HG03354 (cell line): ENCODE measurements around the gene EBF4.

Experiments used
- ATAC-seq: cut with Tn5 transposase; IDR thresholded peaks from one replicate; pipeline ENCODE4 v1.9.1; 2021; ENCODE audit warnings: mild to moderate bottlenecking; ENCODE audit not compliant: unreplicated experiment, poor library complexity, severe bottlenecking

Gene EBF4

DNA sequence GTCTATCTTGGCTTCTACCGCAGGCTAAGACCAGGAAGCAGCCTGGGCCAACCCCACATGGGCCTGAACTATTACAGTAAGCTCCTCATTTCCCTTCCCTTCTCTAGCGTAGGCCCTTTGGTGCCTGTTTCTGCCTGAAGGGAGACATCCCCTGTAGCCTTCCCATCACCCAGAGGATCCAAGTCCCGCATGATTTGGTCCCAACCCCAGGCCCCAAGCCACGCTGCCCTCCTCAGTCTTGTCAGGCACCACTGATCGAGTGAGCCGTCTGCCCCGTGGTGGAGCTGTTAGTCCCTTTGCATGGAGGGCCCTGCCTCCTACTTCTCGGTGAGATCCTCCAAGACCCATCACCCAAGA is 46.4 kb downstream of the EBF4 start:
- no peak for ATAC-seq

DNA sequence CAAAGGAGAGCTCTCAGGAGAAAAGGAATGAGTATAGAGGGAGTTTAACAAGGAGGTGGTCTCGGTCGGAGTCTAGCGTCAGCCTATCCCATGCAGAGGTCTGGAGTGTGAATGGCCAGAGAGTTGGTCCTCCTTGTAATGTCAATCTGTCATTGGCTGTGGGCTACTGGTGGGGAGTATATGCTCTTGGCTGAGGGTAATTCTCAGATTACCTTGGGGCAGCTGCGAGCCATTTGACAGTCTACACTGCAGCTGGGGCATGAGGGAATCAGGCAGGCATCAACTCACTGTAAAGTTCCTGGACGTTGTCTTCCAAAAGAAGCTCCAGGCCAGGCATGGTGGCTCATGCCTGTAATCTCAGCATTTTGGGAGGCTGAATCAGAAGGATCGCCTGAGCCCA is 48.1 kb downstream of the EBF4 start:
- no peak for ATAC-seq

DNA sequence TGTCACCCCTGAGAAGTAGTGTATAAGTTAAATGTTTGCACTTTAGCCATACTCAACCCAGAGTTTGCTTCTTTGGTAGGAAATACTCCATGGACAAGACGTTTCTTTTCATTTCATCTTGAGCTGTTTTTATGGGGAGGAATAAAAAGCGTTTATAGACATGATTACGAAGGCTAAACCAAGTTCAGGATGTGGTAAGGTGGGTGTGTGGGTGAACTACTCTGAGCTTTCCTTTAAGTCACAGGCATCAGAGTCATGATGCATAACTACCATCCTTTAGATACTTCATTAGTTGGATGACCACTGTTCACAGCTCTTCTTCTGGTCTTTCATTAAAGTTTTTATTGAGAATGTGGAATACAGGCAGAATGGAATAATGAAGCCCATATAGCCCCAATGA is 48.9 kb downstream of the EBF4 start:
- no peak for ATAC-seq

DNA sequence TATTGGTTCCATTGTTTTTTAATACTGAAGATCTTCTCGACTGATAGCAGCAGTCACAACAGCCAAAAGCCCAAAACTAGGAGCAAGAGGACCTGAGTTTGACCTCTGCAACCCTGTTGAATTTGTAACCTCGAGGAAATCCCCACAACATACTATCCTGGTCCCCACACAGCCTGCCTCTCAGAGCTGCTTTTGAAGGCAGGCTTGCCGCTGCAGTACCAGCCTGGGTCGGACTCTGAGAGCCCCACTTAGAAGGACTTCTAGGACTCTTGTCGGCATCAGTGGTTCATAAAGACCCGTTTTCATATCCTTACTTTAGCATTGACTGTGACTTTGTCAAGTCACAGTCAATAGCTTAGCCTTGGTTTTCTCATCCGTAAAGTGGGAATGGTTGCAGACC is 49.3 kb downstream of the EBF4 start:
- ATAC-seq: no peak

DNA sequence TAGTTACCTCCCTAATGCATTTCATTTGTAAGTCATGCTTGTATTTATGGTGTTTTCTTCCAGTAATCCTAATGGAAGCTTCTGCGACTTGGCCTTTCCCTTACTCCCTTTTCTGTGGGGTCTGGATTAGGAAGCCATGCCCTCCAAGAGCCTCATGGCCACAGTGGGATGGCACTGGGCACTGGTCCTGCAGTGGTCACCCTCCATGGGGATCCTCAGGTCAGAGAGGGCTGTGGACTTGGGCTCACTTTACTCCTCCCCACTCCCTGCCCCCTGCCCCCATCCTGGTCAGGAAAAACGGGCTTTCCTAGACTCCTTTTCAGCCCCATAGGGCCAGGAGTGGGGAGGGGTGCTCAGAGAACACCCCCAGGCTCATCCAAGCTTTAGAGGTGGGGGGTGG is 49.9 kb downstream of the EBF4 start:
- no peak for ATAC-seq

DNA sequence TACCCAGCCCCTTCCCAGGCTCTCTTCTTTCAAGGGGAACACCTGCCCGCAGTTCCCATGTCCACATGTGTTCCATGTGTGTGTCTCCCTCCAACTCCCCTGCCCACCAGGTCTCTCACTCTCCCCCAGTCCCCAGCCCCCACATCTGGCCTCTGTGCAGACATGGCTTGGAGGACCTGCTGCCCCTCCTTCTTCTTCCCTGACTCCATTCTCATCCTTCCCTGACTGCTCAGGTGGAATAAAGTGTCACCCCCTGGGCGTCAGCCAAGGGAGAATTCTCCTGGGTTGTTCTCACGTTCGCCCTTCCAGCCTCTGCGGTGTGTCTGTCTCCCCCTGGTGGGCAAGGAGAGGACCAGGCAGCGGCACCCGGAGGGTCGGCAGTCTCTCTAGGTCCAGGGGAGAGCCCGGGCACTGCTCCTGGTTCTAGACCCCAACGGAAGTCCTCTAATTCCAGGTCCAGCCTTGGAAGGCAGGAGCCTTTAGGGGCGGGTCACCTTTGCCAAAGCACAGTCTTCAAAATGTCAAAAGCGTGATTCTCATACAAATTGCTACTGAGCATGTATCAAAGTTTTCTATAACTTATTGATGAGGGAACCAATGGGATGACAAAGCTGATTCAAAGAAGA is 50.5 kb downstream of the EBF4 start:
- ATAC-seq: no peak

DNA sequence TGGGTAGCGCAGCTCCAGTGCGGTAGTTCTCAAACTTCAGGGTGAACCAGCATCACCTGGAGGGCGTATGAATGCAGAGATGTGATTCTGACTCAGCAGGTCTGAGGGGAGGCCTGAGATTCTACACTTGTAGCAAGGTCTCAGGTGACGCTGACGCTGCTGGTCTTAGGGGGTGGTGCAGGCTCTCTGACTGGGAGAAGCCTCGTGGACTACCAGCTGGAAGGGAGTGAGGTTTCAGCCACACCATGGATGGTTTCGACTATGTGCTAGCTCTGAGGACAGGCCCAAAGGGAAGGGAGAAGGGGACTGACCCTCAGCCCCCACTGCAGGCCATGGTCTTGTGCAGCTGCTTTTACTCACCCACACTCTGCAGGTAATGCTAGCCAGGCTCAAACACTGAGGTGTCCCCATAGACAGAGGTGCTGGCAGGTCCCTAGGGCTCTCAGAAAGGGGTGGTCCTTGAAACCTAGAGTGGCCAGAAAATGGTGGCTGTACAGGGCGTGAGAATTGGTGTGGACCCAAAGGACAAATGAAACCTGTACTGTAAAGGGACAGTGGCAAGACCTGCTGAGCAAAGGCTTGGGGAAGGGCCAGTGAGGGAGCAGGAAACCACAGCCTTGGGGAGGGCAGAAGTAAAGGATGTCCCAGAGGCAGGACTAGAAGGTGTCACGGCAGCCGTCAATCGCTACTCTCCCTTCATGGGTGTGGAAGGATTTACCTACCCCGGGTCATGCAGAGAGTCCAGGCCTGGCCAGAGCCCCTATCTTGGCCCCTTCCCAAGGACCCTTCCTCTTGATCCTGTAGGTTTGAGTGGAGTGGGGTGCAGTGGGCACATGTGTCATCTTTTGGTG is 52.7 kb downstream of the EBF4 start:
- no peak for ATAC-seq

DNA sequence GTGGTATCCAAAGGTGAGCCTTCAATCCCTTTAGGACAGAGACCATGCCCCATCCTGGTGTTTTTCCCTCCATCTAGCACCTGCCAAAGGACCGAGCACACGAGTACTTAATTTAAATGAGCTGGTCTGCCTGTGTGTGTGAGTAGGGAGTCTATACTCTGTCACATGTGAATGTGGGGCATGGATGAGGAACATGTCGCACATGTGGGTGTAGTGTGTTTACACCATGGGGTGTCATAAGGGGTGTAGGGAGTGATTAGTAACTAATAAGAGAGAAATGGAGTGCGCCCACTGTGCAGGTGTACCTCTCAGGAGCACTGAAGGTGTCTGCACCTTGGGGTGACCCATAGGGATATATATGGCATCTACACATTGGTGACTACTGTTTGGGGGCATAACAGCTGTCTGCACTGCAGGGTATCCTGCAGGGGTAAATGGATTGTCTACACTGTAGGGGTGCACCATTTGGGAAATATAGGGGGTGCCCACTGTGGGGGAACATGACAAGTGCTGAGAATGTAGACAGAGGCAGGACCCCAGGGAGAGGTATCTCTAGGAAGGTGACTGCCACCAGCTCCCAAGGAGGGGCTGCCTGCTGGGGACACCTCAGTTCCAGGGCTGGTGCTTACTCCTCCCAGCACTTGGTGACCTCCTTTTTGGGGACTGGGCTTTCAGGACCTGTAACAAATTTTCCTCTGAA is 53.5 kb downstream of the EBF4 start:
- ATAC-seq: no peak

DNA sequence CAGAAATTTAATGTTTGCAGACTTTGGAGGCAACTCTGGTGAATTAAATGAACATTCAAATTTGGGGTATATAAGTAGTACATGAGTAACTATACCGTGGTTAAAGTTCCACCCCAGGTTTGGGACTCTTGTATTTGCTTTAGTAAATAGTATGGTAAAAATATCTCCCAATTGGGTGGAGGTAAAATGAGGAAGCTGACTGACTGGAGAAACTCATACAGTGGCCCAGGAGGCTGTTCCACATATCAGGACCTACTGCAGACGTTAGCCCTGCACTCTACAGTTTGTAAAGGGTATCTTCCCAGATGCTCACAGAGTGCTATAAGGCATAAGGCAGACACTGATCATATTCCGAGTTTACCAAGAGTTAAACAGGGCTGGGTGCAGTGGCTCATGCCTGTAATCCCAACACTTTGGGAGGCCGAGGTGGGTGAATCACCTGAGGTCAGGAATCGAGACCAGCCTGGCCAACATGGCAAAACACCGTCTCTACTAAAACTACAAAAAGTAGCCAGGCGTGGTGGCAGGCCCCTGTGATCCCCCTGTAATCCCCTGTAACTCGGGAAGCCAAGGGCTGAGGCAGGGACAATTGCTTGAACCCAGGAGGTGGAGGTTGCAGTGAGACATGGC is 54.2 kb downstream of the EBF4 start:
- ATAC-seq: no peak

DNA sequence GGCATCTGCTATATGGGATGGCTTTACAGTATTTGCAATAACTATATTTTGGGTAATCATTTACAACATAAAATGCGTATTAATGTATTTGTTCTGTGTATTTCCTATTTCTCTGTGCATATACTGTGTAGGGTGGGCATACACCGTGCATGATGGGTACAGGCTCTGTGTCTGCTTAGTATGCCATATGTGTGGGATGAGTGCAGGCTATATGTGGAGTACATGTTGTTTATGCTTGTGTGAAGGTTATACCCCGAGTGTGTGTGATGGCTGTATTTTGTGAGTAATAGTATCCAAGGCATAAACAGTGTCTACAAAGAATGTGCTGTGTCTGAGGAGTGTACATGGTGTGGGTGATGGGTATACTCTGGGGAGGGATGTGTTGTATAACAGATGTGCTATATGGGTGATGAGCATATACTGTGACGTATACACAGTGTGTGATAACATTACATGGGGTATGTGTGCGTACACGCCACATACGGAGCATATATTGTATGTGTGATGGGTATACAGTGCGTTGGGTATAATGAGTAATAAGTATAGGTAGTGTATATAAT is 55.2 kb downstream of the EBF4 start:
- no peak for ATAC-seq

DNA sequence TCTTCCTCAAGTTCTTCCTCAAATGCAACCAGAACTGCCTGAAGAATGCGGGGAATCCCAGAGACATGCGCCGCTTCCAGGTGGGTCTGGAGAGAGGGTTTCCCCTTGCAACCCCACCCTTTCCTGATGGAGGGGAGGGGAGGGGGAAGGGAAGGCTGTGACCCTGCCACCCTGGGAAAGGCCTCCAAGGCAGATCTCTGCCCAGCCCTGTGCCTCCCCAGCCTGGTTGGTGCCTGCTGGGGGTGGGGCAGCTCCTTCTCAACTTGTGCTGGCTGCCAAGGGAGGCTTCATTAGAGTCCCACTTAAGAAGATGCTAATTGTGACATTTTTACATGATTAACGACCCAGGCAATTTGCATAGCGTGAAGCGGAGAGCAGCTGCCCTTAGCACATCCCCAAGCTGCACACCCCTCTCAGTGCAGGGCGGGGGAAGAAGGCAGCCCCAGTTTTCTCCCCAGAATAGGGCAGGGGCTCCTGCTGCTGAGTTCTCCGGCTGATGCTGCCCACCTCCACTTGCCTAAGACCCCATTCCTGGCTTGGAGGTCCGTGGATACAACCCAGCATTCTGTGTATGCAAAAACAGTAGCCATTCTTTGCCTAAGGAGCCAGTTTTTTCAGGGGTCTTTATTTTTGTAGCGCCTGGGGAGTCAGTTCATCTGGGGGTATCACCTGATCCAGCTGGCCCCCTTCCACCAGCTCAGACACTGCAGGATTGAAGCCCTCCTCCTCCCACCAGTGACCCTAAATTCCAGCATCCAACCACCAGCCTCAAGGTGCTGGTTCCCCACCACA is 56.2 kb downstream of the EBF4 start:
- ATAC-seq: no peak

DNA sequence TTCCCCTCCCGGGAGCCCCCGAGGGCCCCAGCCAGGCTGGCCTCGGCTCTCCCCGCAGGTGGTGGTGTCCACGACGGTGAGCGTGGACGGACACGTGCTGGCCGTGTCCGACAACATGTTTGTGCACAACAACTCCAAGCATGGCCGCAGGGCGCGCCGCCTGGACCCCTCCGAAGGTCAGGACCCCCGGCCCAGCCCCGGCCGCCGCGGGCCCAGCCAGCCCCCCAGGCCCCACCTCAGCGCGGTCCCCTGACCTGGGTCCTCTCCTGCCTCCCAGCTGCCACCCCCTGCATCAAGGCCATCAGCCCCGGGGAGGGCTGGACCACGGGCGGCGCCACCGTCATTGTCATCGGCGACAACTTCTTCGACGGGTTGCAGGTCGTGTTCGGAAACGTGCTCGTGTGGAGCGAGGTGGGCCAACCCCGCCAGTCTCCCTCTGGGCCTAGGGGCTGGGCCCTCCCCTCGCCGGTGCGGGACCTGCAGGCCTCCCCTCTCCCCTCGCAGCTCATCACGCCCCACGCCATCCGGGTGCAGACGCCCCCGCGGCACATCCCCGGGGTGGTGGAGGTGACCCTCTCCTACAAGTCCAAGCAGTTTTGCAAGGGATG is 56.9 kb downstream of the EBF4 start:
- no peak for ATAC-seq

DNA sequence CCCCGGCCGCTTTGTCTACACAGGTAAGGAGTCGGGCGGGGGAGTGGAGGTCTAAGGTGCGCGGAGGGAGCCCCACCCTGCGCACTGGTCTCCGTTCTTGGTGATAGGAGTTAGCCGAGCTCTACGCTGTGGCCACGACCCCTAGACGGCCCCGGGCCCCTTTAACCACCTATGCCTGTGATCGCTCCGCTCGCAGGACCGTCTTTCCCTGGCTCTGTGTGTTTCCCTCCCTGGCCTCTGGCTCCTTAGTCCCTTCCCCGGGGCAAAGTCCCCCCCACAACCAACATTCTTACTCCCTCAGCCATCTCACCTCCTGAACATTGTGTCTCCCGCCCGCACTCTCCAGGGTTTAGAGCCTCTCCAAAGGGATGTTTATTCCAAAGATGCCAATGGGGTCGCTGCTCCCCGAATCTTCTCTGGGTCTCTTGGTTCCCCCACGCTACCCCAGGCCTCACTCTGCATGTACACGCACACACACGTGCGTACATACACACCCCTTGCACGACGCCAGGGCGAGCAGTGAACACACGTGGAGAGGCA is 57.4 kb downstream of the EBF4 start:
- ATAC-seq: no peak

DNA sequence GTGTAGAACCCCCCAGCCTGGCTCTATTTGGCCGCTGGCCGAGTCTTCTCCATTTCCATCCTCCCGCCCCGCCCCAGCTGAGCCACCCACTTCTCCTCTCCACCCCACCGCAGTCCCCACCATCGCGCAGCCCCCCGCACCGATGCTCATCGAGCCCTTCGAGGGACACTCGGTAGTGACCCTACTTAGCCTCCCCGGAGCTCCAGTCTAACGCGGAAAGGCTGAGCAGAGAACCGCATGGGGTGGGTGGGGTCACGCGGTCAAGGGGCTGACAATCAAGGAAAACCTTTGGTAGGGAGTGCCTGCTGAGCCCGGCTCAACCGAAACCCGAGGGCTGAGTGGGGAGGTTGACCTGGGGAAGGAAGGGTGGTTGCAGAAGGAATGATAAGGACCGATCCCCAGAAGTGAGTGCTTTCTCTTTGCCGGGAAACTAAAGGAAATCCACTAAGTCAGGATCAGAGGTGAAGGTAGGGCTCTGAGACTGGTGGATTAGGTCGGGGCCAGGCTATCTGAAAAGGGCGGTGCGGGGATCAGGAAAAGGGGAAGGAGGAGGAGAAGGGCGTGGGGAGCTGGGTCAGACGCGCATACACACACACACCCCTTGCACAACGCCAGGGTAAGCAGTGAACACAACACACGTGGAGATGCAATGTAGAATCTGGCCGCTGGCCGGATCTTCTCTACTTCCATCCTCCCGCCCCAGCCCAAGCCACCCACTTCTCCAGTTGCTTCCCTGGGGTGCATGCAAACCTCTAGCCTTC is 58.1 kb downstream of the EBF4 start:
- no peak for ATAC-seq

DNA sequence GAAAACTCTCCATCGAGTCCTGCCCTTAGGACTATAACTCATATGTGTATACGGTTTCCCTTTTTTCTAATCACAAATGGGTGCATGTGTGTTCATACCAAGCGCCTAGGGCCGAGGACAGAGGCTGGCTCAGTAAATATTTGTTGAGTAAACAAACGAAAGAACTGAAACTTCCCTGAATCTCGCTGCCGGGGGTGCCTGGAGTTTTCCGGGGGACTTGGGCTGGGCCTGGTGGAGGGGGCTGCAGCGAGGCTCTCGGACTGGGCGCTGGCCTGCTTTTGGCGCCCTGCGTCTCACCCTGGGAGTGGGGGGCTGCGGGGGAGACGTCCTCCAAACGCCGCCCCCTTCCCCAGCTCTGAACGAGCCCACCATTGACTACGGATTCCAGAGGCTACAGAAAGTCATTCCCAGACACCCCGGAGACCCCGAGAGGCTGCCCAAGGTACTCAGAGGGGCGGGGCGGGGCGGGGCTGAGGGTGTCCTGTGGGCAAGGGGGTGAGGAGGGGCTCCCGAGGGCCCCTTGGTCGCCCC is 58.8 kb downstream of the EBF4 start:
- ATAC-seq: no peak

DNA sequence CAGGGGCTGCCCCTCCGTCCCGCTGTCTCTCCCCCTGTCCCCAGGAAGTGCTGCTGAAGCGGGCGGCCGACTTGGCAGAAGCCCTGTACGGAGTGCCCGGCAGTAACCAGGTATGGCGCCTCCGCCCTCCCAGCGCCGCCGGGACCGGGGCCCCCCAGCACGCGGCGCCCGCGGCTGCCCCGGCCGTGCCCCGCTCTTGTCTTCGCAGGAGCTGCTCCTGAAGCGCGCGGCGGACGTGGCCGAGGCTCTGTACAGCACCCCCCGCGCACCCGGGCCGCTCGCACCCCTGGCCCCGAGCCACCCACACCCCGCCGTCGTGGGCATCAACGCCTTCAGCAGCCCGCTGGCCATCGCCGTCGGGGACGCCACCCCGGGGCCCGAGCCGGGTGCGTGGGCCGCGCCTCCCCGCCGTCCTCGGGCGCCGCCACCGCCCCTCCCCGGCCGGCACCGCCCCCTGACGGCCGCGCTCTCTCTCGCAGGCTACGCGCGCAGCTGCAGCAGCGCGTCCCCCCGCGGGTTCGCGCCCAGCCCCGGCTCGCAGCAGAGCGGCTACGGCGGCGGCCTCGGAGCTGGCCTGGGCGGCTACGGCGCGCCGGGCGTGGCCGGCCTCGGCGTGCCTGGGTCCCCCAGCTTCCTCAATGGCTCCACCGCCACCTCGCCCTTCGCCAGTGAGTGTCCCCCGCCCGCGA is 59.4 kb downstream of the EBF4 start:
- ATAC-seq: no peak
